Measurements from ENCODE around the gene ADCY10.
A peak's percentile ranks its signal among the peaks of the same experiment; 100 is the strongest.
"Not testable (repeated sequence)": the region's sequence is repeated elsewhere in the genome, so short reads cannot be mapped to it uniquely, and the experiment has no call there.

The ADCY10 gene

DNA sequence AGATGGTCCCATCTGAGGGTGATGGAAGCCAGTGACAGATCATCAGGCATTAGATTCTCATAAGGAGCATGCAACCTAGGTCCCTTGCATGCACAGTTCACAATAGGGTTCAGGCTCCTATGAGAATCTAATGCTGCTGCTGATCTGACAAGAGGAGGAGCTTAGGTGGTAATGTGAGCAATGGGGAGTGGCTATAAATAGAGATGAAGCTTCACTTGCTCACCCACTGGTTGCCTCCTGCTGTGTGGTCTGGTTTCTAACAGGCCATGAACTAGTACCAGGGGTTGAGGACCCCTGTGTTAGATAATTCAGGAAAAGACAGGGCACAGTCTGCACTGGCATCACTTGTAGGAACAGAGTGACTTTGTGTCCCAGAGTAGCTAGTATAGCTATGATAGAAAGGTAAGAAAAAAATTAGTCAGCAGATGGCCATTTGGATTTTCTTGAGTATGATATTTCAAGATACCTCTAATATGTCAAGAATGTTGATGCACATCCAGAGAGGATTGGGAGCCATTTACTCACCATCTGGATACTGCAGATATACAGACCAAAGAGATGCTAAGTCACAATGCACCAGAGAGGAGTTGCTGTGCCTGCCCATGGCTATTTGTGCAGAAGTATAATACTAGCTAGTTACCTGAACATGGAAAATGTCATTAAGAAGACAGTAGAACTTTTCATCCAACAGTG lies 53.6 kb downstream of the ADCY10 start:
- no peak for DNase-seq

DNA sequence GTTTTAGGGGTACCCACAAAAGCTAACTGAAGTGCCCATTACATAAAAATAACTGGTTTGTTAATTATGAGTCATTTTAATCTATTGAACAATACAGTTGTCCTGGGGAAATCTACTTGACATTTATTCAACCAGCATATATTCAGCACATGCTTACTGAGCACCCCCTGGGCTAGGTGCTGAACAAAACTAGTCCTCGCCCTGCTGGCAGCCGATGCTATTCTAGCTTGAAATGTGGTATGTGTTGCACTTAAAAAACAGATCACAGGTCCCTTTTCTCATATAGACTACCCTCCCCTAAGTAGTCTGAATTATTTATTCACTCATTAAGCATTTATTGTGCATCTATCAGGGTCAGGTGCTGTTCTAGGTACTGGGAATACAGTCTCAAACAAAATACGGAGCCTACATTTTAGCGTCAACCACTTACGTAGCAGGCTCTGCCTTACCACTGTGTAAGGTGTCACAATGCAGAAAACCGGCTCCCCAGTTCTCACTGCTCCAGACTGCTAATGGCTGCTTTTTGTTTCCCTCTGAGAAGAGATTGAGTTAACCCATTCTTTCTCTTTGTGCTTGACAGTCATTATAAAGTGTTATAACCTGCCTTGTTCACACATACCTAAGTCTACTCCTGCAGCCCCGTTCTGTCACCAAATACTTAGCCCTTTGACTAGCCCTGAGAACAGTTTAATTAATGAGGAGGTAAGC lies 57.1 kb downstream of the ADCY10 start:
- no peak for DNase-seq

GRCh38 chr1:167854184-167854583 lies 59.8 kb downstream of the ADCY10 start:
- no peak for DNase-seq

- no peak for DNase-seq
Measured at GRCh38 chr1:167849666-167850065, 64.3 kb downstream of the ADCY10 start.

- no peak for DNase-seq
Measured at GRCh38 chr1:167842872-167843271, 71.1 kb downstream of the ADCY10 start.

GRCh38 chr1:167841530-167841929 lies 72.4 kb downstream of the ADCY10 start:
- no peak for DNase-seq

DNA sequence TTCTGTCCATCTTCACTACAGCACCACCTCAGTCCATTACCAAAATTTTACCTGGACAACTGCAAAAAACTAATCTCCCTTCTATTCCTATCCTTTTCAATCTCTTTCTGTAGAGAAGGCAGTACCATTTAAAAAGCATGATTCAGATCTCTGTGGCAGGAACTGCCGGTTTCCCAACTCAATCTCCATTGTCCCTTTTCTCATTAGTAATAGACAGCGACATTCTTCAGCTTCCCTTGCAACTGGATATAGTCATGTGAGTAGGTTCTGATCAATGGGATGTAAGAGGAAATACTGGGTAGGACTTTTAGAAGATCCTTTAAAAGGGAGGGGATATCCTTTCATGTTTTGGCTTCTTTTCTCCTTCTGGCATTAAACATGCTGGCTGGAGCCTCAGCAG lies 74.9 kb downstream of the ADCY10 start:
- DNase-seq = no peak

DNA sequence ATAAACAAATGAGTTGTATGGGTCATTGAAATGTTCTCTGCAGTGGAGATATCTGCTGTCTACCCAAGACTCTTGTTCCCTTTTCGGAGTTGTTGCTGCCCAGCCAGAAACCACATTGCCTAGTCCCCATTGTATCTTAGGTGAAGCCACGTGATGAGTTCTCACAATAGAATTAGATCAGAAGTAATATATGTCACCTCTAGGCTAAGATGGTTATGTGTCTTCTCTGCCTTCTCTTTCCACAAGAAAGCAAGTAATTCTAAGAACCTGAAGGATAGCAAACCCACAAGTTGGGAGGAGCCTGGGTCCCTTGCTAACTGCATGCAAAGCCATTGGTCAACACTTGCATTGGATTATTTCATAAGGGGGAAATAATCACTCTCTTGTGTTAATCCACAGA lies 76.6 kb downstream of the ADCY10 start:
- no peak for DNase-seq

DNA sequence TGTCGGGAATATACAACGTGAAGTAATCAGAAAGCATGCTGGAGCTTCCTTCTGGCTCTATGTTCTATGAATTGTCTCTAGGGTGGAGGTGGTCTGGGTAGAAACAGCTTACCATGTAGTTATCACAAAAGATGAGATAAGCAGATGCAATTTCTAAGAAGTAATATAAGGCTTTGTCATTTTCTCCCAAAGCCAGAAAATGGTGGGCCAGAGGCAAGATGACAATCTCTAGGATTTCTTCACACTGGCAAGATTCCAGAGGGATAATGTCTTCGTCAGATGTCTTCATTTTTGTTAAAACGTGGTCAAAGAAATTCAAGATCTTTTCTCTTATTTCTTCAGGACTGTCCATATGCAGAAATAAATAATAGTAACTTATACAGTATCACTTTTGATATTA lies 77.7 kb downstream of the ADCY10 start:
- no peak for DNase-seq

DNA sequence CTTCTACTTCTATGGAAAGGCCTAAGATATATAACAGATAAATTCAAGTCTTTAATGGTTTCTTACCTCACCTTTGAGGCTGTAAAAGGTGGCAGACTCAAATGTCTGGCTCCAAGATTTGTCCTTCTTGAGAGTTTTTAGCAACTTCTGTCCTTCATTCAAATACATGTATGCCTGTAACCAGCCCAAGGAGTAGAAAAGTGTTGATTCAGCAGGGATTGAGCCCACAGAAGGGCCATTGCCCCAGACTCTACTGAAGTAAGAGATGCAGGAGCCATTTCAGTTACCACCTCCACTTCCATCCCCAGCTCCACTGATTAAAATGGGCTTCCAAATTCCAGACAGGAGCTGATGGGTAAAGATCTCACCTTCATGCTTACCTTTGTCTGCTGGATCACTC lies 80.0 kb downstream of the ADCY10 start:
- no peak for DNase-seq

- no peak for DNase-seq
Measured at GRCh38 chr1:167832693-167833092, 81.2 kb downstream of the ADCY10 start.

GRCh38 chr1:167830668-167831067 lies 83.3 kb downstream of the ADCY10 start:
- DNase-seq = not testable (repeated sequence)

DNA sequence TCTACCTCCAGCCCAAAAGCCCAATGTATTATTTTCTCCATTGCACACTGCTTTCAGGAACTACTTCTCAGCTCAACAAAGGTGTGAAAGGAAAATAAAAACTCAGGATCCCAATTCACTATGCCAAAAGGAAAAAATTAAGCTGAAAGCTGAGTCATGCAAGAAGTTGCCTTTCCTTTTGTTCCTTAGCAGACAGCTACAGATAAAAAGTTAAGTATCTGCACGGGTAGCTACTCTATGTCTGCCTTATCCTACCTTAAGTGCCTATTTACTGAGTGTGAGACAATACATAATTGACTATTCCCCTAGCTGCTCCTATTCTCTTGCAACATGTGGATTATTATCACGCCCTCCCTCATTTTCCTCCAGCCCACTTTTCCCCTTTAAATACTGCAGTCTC lies 84.1 kb downstream of the ADCY10 start:
- DNase-seq = no peak

- DNase-seq = no peak
Measured at GRCh38 chr1:167826127-167826526, 87.8 kb downstream of the ADCY10 start.

DNA sequence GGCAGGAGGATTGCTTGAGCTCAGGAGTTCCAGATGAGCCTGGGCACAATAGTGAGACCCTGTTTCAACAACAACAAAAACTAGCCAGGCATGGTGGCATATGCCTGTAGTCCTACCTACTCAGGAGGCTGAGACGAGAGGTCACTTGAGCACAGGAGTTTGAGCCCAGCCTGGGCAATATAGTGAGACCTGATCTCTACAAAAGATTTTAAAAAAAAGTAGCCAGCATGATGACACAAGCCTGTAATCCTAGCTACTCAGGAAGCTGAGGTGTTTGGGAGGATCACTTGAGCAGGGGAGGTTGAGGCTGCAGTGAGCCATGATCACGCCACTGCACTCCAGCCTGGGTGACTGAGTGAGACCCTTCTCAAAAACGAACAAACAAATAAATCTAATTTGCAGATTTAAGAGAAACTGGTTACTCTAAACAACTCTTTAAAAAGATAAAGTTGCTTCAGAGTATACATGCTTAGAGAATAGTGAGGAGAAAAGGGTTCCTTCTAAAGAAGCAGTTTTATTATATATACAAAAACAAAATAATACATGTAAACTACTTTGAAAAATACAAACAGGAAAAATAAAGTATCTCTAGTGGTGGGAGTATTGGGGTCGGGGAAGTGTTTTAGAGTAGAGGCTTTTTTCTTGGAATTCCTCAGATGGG lies 88.4 kb downstream of the ADCY10 start:
- no peak for DNase-seq

DNA sequence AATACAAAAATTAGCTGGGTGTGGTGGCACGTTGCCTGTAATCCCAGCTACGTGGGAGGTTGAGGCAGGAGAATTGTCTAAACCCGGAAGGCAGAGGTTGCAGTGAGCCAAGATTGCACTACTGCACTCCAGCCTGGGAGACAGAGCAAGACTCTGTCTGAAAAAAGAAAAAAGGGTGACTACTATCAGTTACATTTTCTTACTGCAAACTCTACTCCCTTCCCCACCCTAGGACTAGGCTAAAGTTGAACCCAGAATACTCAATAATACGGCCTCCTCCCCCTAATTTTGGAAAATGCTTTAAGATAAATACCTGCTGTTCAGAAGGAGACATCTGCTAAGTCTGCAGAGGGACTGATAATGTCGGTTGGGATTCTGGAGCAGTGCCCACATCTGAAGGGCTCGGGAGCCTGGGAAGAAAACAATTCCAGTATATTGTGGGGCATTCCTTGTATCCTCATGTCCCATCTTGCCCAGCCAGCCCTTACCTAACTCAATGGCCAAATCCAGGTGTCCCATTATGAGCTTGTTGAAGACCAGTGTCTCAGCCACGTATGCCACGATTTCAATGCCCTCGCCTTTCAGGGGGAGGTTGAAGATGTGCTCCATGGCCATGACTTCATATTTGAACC lies 89.7 kb downstream of the ADCY10 start:
- no peak for DNase-seq

- no peak for DNase-seq
Measured at GRCh38 chr1:167821969-167822685, 91.8 kb downstream of the ADCY10 start.

- no peak for DNase-seq
Measured at GRCh38 chr1:167821356-167821685, 92.6 kb downstream of the ADCY10 start.

DNA sequence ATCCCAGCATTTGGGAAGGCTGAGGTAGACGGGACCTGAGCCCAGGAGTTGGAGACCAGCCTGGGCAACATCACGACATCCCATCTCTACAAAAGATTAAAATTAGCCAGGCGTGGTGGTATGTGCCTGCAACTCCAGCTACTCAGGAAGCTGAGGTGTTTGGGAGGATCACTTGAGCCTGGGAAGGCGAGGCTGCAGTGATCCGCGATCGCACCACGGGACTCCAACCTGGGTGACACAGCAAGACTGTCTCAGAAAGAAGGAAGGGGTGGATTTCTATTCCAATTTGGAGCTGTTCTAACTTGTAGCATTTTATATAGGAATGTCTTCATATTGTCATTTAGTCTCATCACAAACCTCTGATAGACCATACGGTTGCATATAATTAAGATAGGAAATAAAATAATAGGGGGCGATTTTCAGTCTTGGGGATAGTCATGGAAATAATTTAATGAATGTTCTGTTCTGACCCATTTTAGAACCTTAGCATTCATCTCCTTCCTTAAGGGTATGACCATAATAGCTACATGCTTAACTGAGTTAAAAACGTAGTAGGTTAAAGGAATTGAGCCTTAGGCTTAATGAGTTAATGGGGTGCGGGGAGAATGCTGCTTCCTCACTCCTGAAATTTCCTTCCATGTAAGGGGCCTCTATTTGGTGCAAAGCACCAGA lies 93.1 kb downstream of the ADCY10 start:
- DNase-seq = no peak

DNA sequence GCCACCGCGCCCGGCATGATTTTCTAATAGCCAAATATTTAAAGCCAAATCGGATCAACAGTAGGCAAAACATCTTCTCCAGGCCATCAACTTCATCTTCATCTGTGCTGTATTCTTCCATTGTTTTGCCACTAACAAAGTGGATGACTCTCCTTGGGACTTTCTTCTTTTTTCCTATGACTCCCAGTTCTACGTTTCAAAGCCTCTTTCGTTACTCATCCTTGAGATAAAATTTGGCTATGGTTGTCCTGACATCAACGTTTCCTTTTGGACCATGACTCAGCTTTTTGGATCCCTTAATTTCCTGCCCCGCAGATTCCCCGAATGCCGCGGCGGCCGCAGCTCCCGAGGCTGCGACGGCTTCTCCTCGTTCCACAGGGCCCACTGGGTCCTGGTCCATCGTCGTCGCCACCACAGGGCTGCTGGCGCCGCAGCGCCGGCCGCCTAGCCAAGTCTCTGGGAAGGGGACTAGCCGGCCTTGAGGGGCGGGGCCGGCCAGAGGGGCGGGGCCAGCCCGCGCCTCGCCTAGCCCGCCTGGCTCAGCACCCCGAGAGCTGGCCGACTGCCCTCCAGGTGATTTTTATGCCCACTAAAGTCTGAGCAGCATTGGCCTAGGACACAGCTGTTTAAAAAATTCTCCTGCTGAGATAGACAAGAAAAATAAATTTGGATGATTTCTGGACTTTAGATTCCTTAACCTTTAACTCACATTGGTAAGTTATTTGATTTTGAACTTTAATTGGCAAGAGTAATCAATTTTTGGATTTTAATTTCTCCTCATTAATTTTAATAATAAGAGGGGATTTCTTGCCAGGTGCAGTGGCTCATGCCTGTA lies 93.9 kb downstream of the ADCY10 start:
- DNase-seq = peak in 33 of 56 donors; percentile 2 to 69 (median 18)
